GM10248 (cell line): ENCODE measurements around the gene SH3RF3.

Source experiments
- CTCF ChIA-PET: fragments of 300-600 bp; sonication (Branson Sonifier 250); formaldehyde crosslinking; extraction: SDS; loops from one replicate; lab custom pipeline; 2021; ENCODE audit warnings: antibody characterized with exemption; lab: Yijun Ruan, JAX
- POLR2A ChIA-PET: fragments of 350-650 bp; sonication (Branson Sonifier 250); formaldehyde crosslinking; extraction: SDS; loops from one replicate; lab custom pipeline; 2020; ENCODE audit warnings: antibody characterized with exemption; lab: Yijun Ruan, JAX
- DNase-seq: peaks from one replicate; pipeline ENCODE4 v3.0.0; 2012; ENCODE audit errors: extremely low spot score
- CTCF ChIP-seq: IDR thresholded peaks from 2 replicates; pipeline ENCODE4 v1.5.1; 2012; ENCODE audit warnings: mild to moderate bottlenecking, low read depth; ENCODE audit errors: extremely low read depth, missing control alignments, control extremely low read depth

SH3RF3 gene

GRCh38 chr2:109141006-109141600 is 12.1 kb downstream of the SH3RF3 start:
- POLR2A ChIA-PET = no interaction called here
- no peak for DNase-seq
- CTCF ChIA-PET = no interaction called here
- TF ChIP-seq CTCF = no peak

- DNase-seq = no peak
- TF ChIP-seq CTCF = no peak
- POLR2A ChIA-PET = no interaction called here
- CTCF ChIA-PET = no interaction called here
Measured at GRCh38 chr2:109141727-109142283, 12.8 kb downstream of the SH3RF3 start.

GRCh38 chr2:109142416-109143210 is 13.6 kb downstream of the SH3RF3 start:
- POLR2A ChIA-PET = no interaction called here
- CTCF ChIA-PET = no interaction called here
- no peak for TF ChIP-seq CTCF
- no peak for DNase-seq

- POLR2A ChIA-PET = no interaction called here
- CTCF ChIA-PET = interaction anchor here (1.4 kb wide), 1 partner anchor 10 kb away, joined by 3 read pairs; no protein-coding TSS in a partner anchor
- peak; percentile 43 for DNase-seq
- TF ChIP-seq CTCF = no peak
Measured at GRCh38 chr2:109143214-109144187, 14.5 kb downstream of the SH3RF3 start.

GRCh38 chr2:109144271-109144670 is 15.3 kb downstream of the SH3RF3 start:
- CTCF ChIA-PET = interaction anchor here (1.4 kb wide), 1 partner anchor 9 kb away, joined by 3 read pairs; no protein-coding TSS in a partner anchor
- TF ChIP-seq CTCF = no peak
- no peak for DNase-seq
- POLR2A ChIA-PET = no interaction called here

GRCh38 chr2:109144721-109145120 is 15.7 kb downstream of the SH3RF3 start:
- ChIA-PET CTCF (interaction anchor here (1.4 kb wide), 1 partner anchor 9 kb away, joined by 3 read pairs; no protein-coding TSS in a partner anchor), POLR2A (no interaction called here)
- no peak for DNase-seq
- TF ChIP-seq CTCF = no peak
